Aorta (tissue), 5 donors: Measurements from ENCODE around the gene CACNG8. TPM values are rescaled to one million over a fixed set of nuclear protein-coding genes. Genes with fewer than 3 reads are reported as not detected.
A peak's percentile ranks its signal among the peaks of the same experiment; 100 is the strongest.

Experiments used
- ATAC-seq: fragments of 200-7000 bp; cut with Tn5 transposase; one replicate; pipeline ENCODE4 v1.9.1; 2022; ENCODE audit warnings: moderate library complexity; ENCODE audit not compliant: low FRiP score
- DNase-seq, 2 donors: peaks; one replicate each; pipeline ENCODE4 v3.0.0-alpha.2; 2020
- H3K27ac ChIP-seq, 2 donors: one replicate each; pipeline ENCODE4 v1.5.1; 2013; ENCODE audit warnings: low read length in 2 of 2, mild to moderate bottlenecking in 2 of 2, moderate library complexity in 2 of 2, control low read depth in 1 of 2, inconsistent platforms in 1 of 2, low read depth in 1 of 2
- H3K27me3 ChIP-seq, 2 donors: one replicate each; pipeline ENCODE4 v1.6.1; 2013; ENCODE audit warnings: control low read depth in 1 of 2, low read length in 1 of 2, mild to moderate bottlenecking in 1 of 2, moderate library complexity in 1 of 2; ENCODE audit not compliant: insufficient read depth in 2 of 2, control insufficient read depth in 1 of 2
- H3K36me3 ChIP-seq, 2 donors: one replicate each; pipeline ENCODE4 v1.6.1; 2013; ENCODE audit warnings: control low read depth in 1 of 2, low read length in 1 of 2, mild to moderate bottlenecking in 1 of 2; ENCODE audit not compliant: insufficient read depth in 2 of 2, control insufficient read depth in 1 of 2
- H3K4me1 ChIP-seq, 2 donors: one replicate each; pipeline ENCODE4 v1.6.1; 2013; ENCODE audit warnings: low read length in 2 of 2, control low read depth in 1 of 2, mild to moderate bottlenecking in 1 of 2, moderate library complexity in 1 of 2; ENCODE audit not compliant: insufficient read depth in 2 of 2, control insufficient read depth in 1 of 2
- H3K4me3 ChIP-seq, 2 donors: one replicate each; pipeline ENCODE4 v1.5.1; 2013; ENCODE audit warnings: low read length in 2 of 2, control low read depth in 1 of 2, mild to moderate bottlenecking in 1 of 2
- H3K9me3 ChIP-seq: one replicate; pipeline ENCODE4 v1.6.1; 2013; ENCODE audit warnings: mild to moderate bottlenecking, low read length; ENCODE audit not compliant: control insufficient read depth
- WGBS, 2 donors: extraction: QIAGEN DNeasy Blood & Tissue Kit; methylation state at CpG; one replicate each; pipeline ENCODE4 v1.1.7; 2013; 5-methylcytosine and 5-hydroxymethylcytosine counted together
- intact Hi-C, 2 donors: fragments of 100-400 bp; cut with DNase I; formaldehyde crosslinking; loops; one replicate each; pipeline versions ENCODE4 v1.14.2 to v1.15.0; 2022
- polyA plus RNA-seq, 2 donors: library from polyadenylated mRNA; stranded (reverse); fragments of 200-250 nt; gene quantifications; one replicate each; pipeline ENCODE4 v1.2.3, GENCODE V29; 2013
- total RNA-seq, 2 donors: library from RNA; stranded (reverse); fragmentation: NEBNext Ultra II Directional; extraction: Animal tissue kit (Norgen Biotek cat#: 25700); gene quantifications; one replicate each; pipeline ENCODE4 v1.2.1, GENCODE V29; 2021
- donor health status: healthy with polysubstance abuse.
- donor health status: Bipolar disorder and iron deficiency.
- donor health status: DM: no; HTN: no; CAD: no.
- donor health status: DM: no; HTN: no; CAD: no.
- donor health status: DM: yes; HTN: yes; CAD: no.

CACNG8 gene
- total and polyA plus RNA-seq, 4 donors = under 0.01 to 0.33 (median 0.14) TPM

DNA sequence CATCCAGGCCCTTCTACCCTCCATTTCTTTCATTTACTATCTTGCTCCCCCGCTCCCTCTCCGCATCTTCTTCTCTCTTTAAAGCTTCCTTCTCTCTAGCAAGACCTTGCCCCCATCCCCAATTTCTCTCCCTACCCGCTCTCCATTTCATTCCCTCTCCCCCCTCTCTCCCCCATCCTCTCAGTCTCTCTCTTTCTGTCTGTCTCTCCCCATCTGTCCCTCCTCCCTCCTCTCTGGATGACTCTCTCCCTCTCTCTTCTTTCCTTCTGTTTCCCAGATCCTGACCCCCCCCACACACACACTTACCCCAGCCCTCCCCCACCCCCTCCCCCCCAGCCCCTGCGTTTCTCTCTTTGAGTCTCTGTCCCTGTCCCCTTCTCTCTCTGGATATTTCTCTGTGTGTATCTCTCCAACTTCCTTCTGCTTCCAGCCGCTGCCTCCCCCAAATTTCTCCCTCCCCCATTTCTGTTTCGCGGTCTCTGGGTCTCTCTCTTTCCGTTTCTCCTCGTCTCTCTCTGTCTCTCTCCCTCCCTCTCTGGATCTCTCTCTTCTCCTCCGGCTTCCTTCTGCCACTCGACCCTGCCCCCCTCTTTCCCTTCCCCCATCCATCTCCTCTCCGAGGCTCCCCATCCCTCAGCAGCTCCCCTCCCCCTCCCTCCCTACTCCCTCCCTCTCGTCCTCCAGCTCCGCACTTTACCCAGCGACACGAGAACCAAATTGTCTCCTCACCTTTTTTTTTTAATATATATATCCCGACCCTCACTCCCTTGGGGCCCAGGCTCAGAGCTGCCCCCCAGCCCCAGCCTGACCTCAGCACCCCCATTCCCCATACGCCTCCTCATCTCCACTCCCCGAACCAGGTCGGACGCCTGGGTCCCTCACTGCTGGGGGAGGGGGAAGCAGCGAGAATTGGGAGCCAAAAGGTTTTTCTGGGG, 3.6 kb upstream of the CACNG8 start:
- H3K27me3 ChIP-seq = peaks cover 0 to 3% of the 10 kb centered on the region in 2 donors

DNA sequence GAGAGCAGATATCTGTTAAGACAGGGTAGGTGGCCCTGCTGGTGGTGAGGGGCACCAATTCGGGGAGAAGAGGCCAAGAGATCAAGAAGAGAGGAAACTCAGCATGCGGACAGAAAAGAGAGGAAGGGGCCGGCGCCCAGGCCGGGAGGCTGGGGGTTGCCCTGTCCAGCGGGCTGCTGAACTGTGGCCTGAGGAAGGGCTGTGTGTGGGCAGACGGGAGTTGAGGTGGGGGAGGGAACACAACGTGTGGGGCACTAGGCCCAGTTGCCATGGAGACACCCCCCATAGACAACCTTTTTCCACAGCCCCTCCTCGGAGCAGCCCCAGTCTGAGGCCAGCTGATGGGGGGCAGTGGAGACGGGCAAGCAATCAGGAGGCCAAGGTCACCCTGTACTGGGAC, 2.5 kb upstream of the CACNG8 start:
- H3K4me3 ChIP-seq = no peak overlapping the region
- no peak overlapping the region for H3K27ac ChIP-seq
- 2 to 3% methylated on average over 9 to 10 of the region's 10 CpGs for WGBS, 2 donors
- H3K9me3 ChIP-seq = no peaks in the 10 kb centered on the region
- H3K4me1 ChIP-seq = no peaks in the 10 kb centered on the region
- H3K27me3 ChIP-seq = peaks cover 0 to 3% of the 10 kb centered on the region in 2 donors
- intact Hi-C loops = no loop called here
- no peaks in the 10 kb centered on the region for H3K36me3 ChIP-seq
- no peak for ATAC-seq
- peak in 1 of 2 donors; percentile 47 for DNase-seq

More for the DNA sequence above, 3.6 kb upstream of the CACNG8 start:
- H3K4me3 ChIP-seq = no peak overlapping the region
- no peaks in the 10 kb centered on the region for H3K4me1 ChIP-seq
- no peak overlapping the region for H3K27ac ChIP-seq
- intact Hi-C loops = no loop called here
- ATAC-seq (no peak), DNase-seq (no peak)
- no peaks in the 10 kb centered on the region for H3K9me3 ChIP-seq
- H3K36me3 ChIP-seq = no peaks in the 10 kb centered on the region
- 0 to 2% methylated on average over 21 to 22 of the region's 22 CpGs for WGBS, 2 donors

DNA sequence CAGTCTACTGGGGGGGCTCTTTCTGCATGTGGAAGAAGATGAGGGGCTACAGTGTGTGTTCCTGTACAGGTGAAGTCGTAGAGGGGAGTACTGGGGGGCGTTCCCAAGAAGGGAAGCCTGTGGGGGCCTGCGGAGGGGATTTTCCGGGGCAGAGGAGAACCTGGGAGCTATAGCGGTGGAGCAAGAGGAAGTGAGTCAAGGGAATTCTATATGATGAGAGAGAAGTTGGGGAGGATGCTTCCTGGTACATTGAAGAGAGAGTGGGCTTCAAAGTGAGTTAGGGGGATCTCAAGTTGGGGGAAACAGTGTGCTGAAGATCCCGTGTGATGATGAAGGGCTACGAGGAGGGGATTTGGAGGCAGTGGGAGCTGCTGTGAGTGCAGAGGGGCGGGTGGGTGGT, 1.9 kb upstream of the CACNG8 start:
- 2 to 3% methylated on average over 8 of the region's 8 CpGs for WGBS, 2 donors
- no peak overlapping the region for H3K4me3 ChIP-seq
- peaks cover 0 to 3% of the 10 kb centered on the region in 2 donors for H3K27me3 ChIP-seq

DNA sequence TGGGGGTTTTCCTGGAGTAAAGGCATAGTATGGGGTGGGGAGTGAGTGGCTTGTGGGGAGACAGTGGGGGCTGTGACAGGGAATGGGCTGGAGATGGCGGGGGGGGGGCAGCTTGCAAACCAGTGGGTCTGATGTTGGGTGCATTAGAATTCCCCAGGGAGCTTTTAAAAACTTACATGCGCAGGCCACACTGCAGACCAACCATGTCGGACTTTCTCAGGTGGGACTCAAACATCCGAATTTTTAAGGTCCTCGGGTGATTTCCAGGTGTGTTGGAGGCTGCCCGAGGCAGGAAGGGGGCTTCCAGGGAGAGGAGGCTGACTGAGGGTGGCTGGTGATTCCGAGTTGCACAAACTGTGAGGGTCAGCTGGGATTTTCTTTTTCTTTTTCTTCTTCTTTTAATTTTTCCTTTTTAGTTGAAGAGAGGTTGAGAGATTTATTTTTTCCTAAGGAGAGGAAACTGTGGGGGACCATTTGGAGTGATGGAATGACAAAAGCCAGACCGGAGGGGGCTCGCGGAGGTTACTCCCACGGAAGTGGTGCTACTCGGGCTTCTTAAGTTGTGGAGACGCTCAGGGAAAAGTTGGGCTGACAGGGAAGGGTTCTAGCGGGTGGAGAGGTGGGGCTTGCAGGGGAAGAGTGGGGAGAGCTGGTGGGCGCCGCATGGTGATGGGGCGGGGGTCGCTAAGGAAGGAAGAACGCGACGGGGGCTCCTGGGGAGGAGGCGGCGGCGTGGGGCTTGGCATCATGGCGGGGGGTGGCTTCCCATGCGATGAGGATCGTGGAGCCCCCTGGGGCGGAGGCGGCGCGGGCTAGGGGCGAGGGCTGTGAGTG, 997 bp upstream of the CACNG8 start:
- DNase-seq = peak in 1 of 2 donors; percentile 72
- Histone ChIP-seq H3K4me1 (no peaks in the 10 kb centered on the region), H3K27me3 (peaks cover 0 to 3% of the 10 kb centered on the region in 2 donors), H3K9me3 (no peaks in the 10 kb centered on the region), H3K27ac (no peak overlapping the region), H3K36me3 (no peaks in the 10 kb centered on the region), H3K4me3 (no peak overlapping the region)
- ATAC-seq = no peak
- intact Hi-C loops = no loop called here
- WGBS, 2 donors = 1 to 2% methylated on average over 32 of the region's 32 CpGs

More for the DNA sequence above, 1.9 kb upstream of the CACNG8 start:
- no peaks in the 10 kb centered on the region for H3K4me1 ChIP-seq
- H3K36me3 ChIP-seq = no peaks in the 10 kb centered on the region
- no peak overlapping the region for H3K27ac ChIP-seq
- intact Hi-C loops = no loop called here
- DNase-seq (no peak), ATAC-seq (no peak)
- H3K9me3 ChIP-seq = no peaks in the 10 kb centered on the region

DNA sequence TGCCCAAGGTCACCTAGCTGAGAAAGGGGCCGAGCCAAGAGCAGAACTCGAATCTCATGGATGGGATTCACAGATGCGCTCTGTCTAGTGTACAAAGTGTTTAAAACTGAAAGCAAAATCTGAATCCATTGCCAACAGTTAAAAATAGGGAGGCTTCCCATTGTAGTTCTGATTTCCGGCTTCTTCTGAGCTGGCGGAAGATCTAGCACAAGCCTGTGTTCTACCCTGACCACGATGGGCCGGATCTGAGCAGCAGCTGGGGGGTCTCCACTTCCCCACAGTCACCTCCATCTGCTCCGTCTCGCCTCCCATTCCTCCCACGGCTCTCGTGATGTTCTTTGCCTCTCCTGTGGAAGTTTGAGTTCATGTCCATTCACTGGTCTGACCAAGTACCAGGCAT, 2.4 kb downstream of the CACNG8 start:
- no peaks in the 10 kb centered on the region for H3K4me1 ChIP-seq
- ATAC-seq = no peak
- no peaks in the 10 kb centered on the region for H3K9me3 ChIP-seq
- no peaks in the 10 kb centered on the region for H3K36me3 ChIP-seq
- H3K27ac ChIP-seq = no peak overlapping the region
- no peaks in the 10 kb centered on the region for H3K27me3 ChIP-seq
- intact Hi-C loops = no loop called here
- 69 to 76% methylated on average over 11 of the region's 11 CpGs for WGBS, 2 donors
- no peak overlapping the region for H3K4me3 ChIP-seq
- no peak for DNase-seq

DNA sequence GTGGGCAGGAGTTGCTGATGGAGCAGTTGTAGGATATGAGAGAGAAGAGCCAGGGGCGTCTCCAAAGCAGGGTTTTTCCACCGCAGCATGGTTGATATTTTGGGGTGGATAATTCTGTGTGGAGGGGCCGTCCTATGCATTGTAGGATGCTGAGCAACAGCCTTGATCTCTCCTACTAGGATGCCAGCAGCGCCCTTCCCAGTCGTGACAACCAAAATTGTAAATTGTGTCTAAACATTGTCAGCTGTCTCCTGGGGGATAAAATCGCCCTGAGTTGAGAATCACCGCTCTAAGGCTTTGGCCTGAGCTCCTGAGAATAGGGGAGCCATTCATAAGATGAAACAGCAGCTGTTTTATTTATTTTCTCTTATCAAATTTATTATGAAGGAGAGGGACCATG, 4.2 kb downstream of the CACNG8 start:
- intact Hi-C loops = no loop called here
- Histone ChIP-seq H3K36me3 (no peaks in the 10 kb centered on the region), H3K4me3 (no peak overlapping the region), H3K27ac (no peak overlapping the region), H3K27me3 (no peaks in the 10 kb centered on the region), H3K4me1 (no peaks in the 10 kb centered on the region), H3K9me3 (no peaks in the 10 kb centered on the region)
- ATAC-seq (no peak), DNase-seq (no peak)
- WGBS, 2 donors = 65% methylated on average over 7 of the region's 7 CpGs

DNA sequence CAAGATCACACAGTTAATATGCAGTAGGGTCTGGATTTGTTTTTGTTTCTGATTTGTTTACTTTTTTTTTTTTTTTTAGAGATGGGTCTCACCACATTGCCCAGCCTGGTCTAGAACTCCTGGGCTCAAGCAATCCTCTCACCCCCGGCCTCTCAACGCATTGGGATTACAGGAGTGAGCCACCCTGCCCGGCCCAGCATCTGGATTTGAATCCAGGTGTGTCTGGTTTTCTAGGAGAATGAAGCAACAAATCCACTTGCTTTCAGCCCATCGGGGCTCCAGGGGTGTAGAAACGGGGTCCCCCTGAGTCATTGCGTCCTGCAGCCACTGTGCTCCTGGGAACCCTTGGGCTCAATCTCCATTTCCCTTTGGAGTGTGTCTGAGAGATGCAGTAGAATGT, 6.6 kb downstream of the CACNG8 start:
- Histone ChIP-seq H3K4me1 (no peaks in the 10 kb centered on the region), H3K36me3 (no peaks in the 10 kb centered on the region), H3K27ac (no peak overlapping the region), H3K9me3 (no peaks in the 10 kb centered on the region), H3K4me3 (no peak overlapping the region), H3K27me3 (no peaks in the 10 kb centered on the region)
- ATAC-seq = no peak
- DNase-seq = no peak
- intact Hi-C loops = no loop called here
- WGBS, 2 donors = 89 to 92% methylated on average over 6 of the region's 6 CpGs

DNA sequence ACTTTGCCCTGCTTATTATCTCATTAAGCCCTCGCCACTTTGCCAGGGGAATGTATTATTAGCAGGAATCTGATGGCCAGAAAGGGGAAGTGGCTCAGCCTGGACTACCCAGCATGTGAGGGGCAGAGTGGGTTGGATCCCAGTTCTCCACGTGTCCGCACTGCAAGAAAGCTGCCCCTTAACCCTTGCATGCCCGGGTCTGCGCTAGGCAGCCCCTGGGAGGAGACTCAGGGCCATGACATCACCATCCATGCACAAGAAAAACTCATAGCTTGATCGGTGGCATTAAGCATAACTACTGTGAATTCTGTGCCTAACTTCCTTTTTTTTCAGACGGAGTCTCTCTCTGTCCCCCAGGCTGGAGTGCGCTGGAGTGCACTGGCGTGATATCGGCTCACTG, 8.9 kb downstream of the CACNG8 start:
- Histone ChIP-seq H3K4me3 (no peak overlapping the region), H3K27me3 (no peaks in the 10 kb centered on the region), H3K4me1 (no peaks in the 10 kb centered on the region), H3K9me3 (no peaks in the 10 kb centered on the region), H3K27ac (no peak overlapping the region), H3K36me3 (no peaks in the 10 kb centered on the region)
- ATAC-seq (no peak), DNase-seq (no peak)
- intact Hi-C loops = no loop called here
- 60 to 65% methylated on average over 10 of the region's 10 CpGs for WGBS, 2 donors
